Measurements from ENCODE around the gene FAM167B. TPM values are rescaled to one million over a fixed set of nuclear protein-coding genes. Genes with fewer than 3 reads are reported as not detected.

Gene FAM167B
- total RNA-seq, 2 experiments from 2014 or later, result 0.80 to 1.2 TPM

DNA sequence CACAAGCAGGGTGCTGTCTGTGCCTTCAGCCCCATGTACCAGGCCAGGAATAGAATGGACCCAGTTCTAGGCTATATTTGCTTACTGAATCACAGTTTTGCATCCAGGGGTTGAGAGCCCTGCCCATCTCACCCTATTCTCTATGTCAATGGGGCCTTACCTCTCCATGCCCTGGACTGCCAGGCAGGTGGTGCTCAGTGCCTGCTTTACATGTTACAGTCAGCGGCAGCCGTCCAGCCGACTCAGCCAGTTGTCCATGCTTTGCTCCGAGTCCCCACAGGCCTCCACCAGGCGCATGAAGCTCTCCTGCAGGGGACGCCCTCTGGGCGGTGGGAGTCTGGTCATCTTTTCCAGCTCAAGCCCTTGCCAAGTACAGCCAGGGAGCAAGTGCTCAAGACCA is 12.2 kb upstream of the FAM167B start:
- no peak for DNase-seq
- Mint-ChIP-seq H3K4me3 (no peak overlapping the region), H3K36me3 (peaks cover 2% of the 10 kb centered on the region), H3K27me3 (no peaks in the 10 kb centered on the region), H3K4me1 (no peaks in the 10 kb centered on the region), H3K9me3 (ENCODE audit: low read depth) (no peaks in the 10 kb centered on the region), H3K27ac (no peak overlapping the region)
- CTCF ChIA-PET, result interaction anchor here (1.0 to 7.2 kb wide), 3 partner anchors 13 to 19 kb away, joined by 3 to 87 read pairs (median 10); partner anchors contain the start of genes FAM167B and LCK
- ATAC-seq, result no peak

- no peak for ATAC-seq
- CTCF ChIA-PET, result interaction anchor here (1.0 to 7.2 kb wide), 8 partner anchors 10 to 133 kb away, joined by 3 to 87 read pairs (median 4); partner anchors contain the start of genes FAM167B and LCK
- H3K27ac Mint-ChIP-seq, result no peak overlapping the region
Observed at GRCh38 chr1:32239337-32239736, 7.7 kb upstream of the FAM167B start.

GRCh38 chr1:32239790-32240139 is 7.3 kb upstream of the FAM167B start:
- H3K9me3 Mint-ChIP-seq (ENCODE audit: low read depth), result no peaks in the 10 kb centered on the region
- H3K27ac Mint-ChIP-seq, result no peak overlapping the region
- no peaks in the 10 kb centered on the region for H3K27me3 Mint-ChIP-seq
- CTCF ChIA-PET, result interaction anchor here (1.0 to 7.2 kb wide), 12 partner anchors 10 to 131 kb away, joined by 3 to 87 read pairs (median 4); partner anchors contain the start of genes FAM167B, HDAC1 and LCK
- H3K4me3 Mint-ChIP-seq, result peak overlapping the region; percentile 76
- ATAC-seq (no peak), DNase-seq (no peak)
- peaks cover 21% of the 10 kb centered on the region for H3K4me1 Mint-ChIP-seq
- H3K36me3 Mint-ChIP-seq, result no peaks in the 10 kb centered on the region

More at GRCh38 chr1:32239337-32239736, 7.7 kb upstream of the FAM167B start:
- H3K4me1 Mint-ChIP-seq, result peaks cover 21% of the 10 kb centered on the region
- H3K36me3 Mint-ChIP-seq, result no peaks in the 10 kb centered on the region
- no peak overlapping the region for H3K4me3 Mint-ChIP-seq
- DNase-seq, result no peak
- H3K27me3 Mint-ChIP-seq, result no peaks in the 10 kb centered on the region
- no peaks in the 10 kb centered on the region for H3K9me3 Mint-ChIP-seq (ENCODE audit: low read depth)

GRCh38 chr1:32240140-32240951 is 6.7 kb upstream of the FAM167B start:
- ATAC-seq, result peak; percentile 71
- CTCF ChIA-PET, result interaction anchor here (0.6 to 7.2 kb wide), 22 partner anchors 8 to 1355 kb away, joined by 3 to 87 read pairs (median 4); partner anchors contain the start of genes BSDC1, FAM167B, HDAC1 and LCK
- H3K27ac Mint-ChIP-seq, result peak overlapping the region; percentile 32

DNA sequence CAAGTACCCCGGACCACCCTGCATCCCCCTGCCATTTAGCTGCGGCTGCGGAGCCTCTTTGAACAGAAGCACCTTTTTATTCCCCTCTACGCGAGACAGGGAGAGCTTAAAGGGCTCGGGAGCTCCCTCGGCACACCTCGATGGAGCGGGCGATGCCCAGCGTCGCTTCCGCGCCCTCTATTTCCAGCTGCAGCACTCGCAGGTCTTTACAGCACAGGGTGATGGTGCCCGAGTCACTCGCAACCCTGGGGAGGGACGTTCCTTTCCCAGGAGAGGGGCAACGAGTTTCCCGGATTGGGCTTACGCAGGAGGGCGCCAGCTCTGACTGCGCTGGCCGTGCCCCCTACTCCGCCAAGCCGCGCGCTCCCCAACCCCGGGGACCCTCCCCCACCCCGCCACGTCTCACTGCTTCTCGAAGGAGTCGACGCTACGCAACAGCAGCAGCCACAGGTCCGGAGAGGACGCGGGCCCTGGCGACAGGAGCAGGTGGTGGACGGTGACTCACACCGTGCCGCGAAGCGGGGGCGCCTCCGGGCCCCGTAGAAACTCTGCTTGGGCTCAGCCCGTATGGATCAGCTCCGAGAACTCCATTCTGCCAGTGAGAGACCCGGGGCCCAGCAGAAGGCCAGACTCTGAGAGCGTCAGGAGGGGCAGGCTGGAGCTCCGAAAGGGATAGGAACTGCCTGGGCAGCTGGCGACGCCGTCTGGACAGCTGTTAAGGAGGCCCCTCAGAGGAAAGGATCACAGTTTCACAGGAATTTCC is 5.8 kb upstream of the FAM167B start:
- peak overlapping the region; percentile 40 for H3K27ac Mint-ChIP-seq
- H3K4me3 Mint-ChIP-seq, result peak overlapping the region; percentile 76
- H3K36me3 Mint-ChIP-seq, result no peaks in the 10 kb centered on the region
- DNase-seq (no peak), ATAC-seq (peak; percentile 76)
- H3K4me1 Mint-ChIP-seq, result peaks cover 23% of the 10 kb centered on the region
- H3K27me3 Mint-ChIP-seq, result no peaks in the 10 kb centered on the region
- no peaks in the 10 kb centered on the region for H3K9me3 Mint-ChIP-seq (ENCODE audit: low read depth)
- CTCF ChIA-PET, result interaction anchor here (0.6 to 7.2 kb wide), 20 partner anchors 9 to 1354 kb away, joined by 3 to 87 read pairs (median 4); partner anchors contain the start of genes BSDC1, CCDC28B, FAM167B and LCK

More at GRCh38 chr1:32240140-32240951, 6.7 kb upstream of the FAM167B start:
- Mint-ChIP-seq H3K36me3 (no peaks in the 10 kb centered on the region), H3K4me3 (peak overlapping the region; percentile 76), H3K27me3 (no peaks in the 10 kb centered on the region), H3K4me1 (peaks cover 21% of the 10 kb centered on the region), H3K9me3 (ENCODE audit: low read depth) (no peaks in the 10 kb centered on the region)
- DNase-seq, result peak; percentile 63

GRCh38 chr1:32242341-32242851 is 4.6 kb upstream of the FAM167B start:
- ATAC-seq, result no peak
- no peaks in the 10 kb centered on the region for H3K9me3 Mint-ChIP-seq (ENCODE audit: low read depth)
- peaks cover 34% of the 10 kb centered on the region for H3K4me1 Mint-ChIP-seq
- H3K4me3 Mint-ChIP-seq, result no peak overlapping the region
- CTCF ChIA-PET, result interaction anchor here (1.0 to 1.6 kb wide), 4 partner anchors 13 to 42 kb away, joined by 3 to 5 read pairs (median 4); partner anchors contain the start of gene CCDC28B
- H3K27me3 Mint-ChIP-seq, result no peaks in the 10 kb centered on the region
- no peaks in the 10 kb centered on the region for H3K36me3 Mint-ChIP-seq
- H3K27ac Mint-ChIP-seq, result no peak overlapping the region
- DNase-seq, result no peak

GRCh38 chr1:32247452-32247851 is 430 bp downstream of the FAM167B start:
- H3K27me3 Mint-ChIP-seq, result no peaks in the 10 kb centered on the region
- CTCF ChIA-PET, result interaction anchor here (0.8 to 11.3 kb wide), 19 partner anchors 9 to 147 kb away, joined by 3 to 99 read pairs (median 7); partner anchors contain the start of genes BSDC1, HDAC1, IQCC and TXLNA
- peaks cover 49% of the 10 kb centered on the region for H3K4me1 Mint-ChIP-seq
- DNase-seq, result no peak
- H3K36me3 Mint-ChIP-seq, result peaks cover 12% of the 10 kb centered on the region
- no peak overlapping the region for H3K4me3 Mint-ChIP-seq
- peak overlapping the region; percentile 94 for H3K27ac Mint-ChIP-seq
- no peak for ATAC-seq
- no peaks in the 10 kb centered on the region for H3K9me3 Mint-ChIP-seq (ENCODE audit: low read depth)

DNA sequence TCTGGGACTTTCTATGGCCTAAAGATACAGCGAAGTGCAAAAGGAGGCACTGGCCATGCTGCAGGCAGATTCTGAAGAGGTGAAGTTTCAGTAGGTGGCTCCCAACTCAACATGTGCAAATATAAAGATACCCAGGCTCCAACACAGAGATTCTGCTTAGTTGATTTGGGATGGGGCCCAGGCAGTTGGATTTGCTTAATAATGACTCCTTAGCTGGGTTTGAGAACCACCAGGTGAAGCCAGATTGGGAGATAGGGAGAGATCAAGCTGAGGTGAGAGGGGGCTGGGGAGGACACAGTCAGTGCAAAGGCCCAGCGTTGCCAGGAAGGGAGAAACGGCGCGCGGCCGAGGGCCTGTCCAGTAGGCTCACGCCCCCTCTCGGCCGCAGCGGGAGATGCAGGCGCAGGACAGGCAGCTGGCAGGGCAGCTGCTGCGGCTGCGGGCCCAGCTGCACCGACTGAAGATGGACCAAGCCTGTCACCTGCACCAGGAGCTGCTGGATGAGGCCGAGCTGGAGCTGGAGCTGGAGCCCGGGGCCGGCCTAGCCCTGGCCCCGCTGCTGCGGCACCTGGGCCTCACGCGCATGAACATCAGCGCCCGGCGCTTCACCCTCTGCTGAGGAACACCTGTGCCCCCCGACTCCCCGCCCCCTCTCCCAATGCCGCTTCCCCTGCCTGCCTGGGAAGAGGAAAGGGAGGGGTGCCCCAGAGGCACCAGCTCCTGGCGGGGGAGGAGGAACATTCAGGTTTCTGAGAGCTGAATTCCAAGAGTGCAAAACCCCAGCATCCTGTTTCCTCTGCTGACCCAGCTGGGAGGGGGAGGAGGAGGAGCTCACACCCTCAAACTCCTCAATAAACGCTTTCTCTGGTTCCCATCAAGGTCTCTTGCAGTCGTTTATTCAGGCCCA is 1.2 kb downstream of the FAM167B start:
- Mint-ChIP-seq H3K27ac (peak overlapping the region; percentile 94), H3K9me3 (ENCODE audit: low read depth) (no peaks in the 10 kb centered on the region)

GRCh38 chr1:32249831-32250525 is 3.0 kb downstream of the FAM167B start:
- H3K27me3 Mint-ChIP-seq, result no peaks in the 10 kb centered on the region
- H3K9me3 Mint-ChIP-seq (ENCODE audit: low read depth), result no peaks in the 10 kb centered on the region
- H3K4me1 Mint-ChIP-seq, result peaks cover 54% of the 10 kb centered on the region
- H3K36me3 Mint-ChIP-seq, result peaks cover 32% of the 10 kb centered on the region
- CTCF ChIA-PET, result interaction anchor here (0.9 to 11.3 kb wide), 15 partner anchors 10 to 246 kb away, joined by 3 to 99 read pairs (median 14); partner anchors contain the start of genes CCDC28B, HDAC1 and MARCKSL1
- peak overlapping the region; percentile 94 for H3K27ac Mint-ChIP-seq
- ATAC-seq (peak; percentile 67), DNase-seq (peak; percentile 94)
- peak overlapping the region; percentile 97 for H3K4me3 Mint-ChIP-seq

More for the DNA sequence above, 1.2 kb downstream of the FAM167B start:
- DNase-seq (peak; percentile 90), ATAC-seq (peak; percentile 38)
- Mint-ChIP-seq H3K4me1 (peaks cover 47% of the 10 kb centered on the region), H3K4me3 (peak overlapping the region; percentile 57), H3K27me3 (no peaks in the 10 kb centered on the region), H3K36me3 (peaks cover 19% of the 10 kb centered on the region)
- CTCF ChIA-PET, result interaction anchor here (0.6 to 11.3 kb wide), 35 partner anchors 10 to 191 kb away, joined by 3 to 99 read pairs (median 4); partner anchors contain the start of genes BSDC1, CCDC28B, HDAC1 and IQCC

- Mint-ChIP-seq H3K4me3 (peak within 1 kb of the TSS; percentile 97), H3K27ac (peak within 1 kb of the TSS; percentile 94), H3K27me3 (no peaks in the 10 kb centered on the region), H3K9me3 (ENCODE audit: low read depth) (no peaks in the 10 kb centered on the region), H3K36me3 (peaks cover 38% of the 10 kb centered on the region), H3K4me1 (peaks cover 57% of the 10 kb centered on the region)
- CTCF ChIA-PET, result interaction anchor here (0.7 to 11.3 kb wide), 13 partner anchors 9 to 247 kb away, joined by 3 to 99 read pairs (median 14); partner anchors contain the start of genes CCDC28B, HDAC1 and TXLNA
- peak; percentile 89 for DNase-seq
- ATAC-seq, result peak; percentile 27
Observed at GRCh38 chr1:32250893-32251716, 4.1 kb downstream of the FAM167B start, which contains the start of gene LCK. Gene LCK, plus strand, starts transcription at chr1:32251265. Its CDS starts 23,065 bp downstream, at chr1:32274330.
